Measurements from ENCODE around the gene SLBP.

SLBP gene

GRCh38 chr4:1748465-1748995, 36.4 kb upstream of the SLBP start:
- DNase-seq = peak in 10 of 14 donors; percentile 10 to 77 (median 28)

- no peak for DNase-seq
Measured at GRCh38 chr4:1747603-1747967, 35.5 kb upstream of the SLBP start.

- peak in 10 of 14 donors; percentile 6 to 66 (median 46) for DNase-seq
Measured at GRCh38 chr4:1746919-1747602, 34.9 kb upstream of the SLBP start.

GRCh38 chr4:1746265-1746691, 34.2 kb upstream of the SLBP start:
- peak in 7 of 14 donors; percentile 8 to 57 (median 21) for DNase-seq

GRCh38 chr4:1745697-1746096, 33.6 kb upstream of the SLBP start:
- DNase-seq = no peak

- DNase-seq = no peak
Measured at GRCh38 chr4:1745165-1745564, 33.0 kb upstream of the SLBP start.

- DNase-seq = no peak
Measured at GRCh38 chr4:1744552-1744951, 32.4 kb upstream of the SLBP start.

- DNase-seq = no peak
Measured at GRCh38 chr4:1743975-1744374, 31.9 kb upstream of the SLBP start.

- DNase-seq = no peak
Measured at GRCh38 chr4:1743551-1743950, 31.4 kb upstream of the SLBP start.

GRCh38 chr4:1741208-1741607, 29.1 kb upstream of the SLBP start:
- DNase-seq = no peak

GRCh38 chr4:1740021-1740545, 28.0 kb upstream of the SLBP start:
- no peak for DNase-seq

GRCh38 chr4:1739358-1739757, 27.2 kb upstream of the SLBP start:
- DNase-seq = no peak

- no peak for DNase-seq
Measured at GRCh38 chr4:1738410-1738809, 26.3 kb upstream of the SLBP start.

GRCh38 chr4:1737666-1738065, 25.5 kb upstream of the SLBP start:
- DNase-seq = no peak

- DNase-seq = no peak
Measured at GRCh38 chr4:1736812-1737211, 24.7 kb upstream of the SLBP start.

GRCh38 chr4:1735215-1735614, 23.1 kb upstream of the SLBP start:
- DNase-seq = no peak

- DNase-seq = no peak
Measured at GRCh38 chr4:1732911-1733310, 20.8 kb upstream of the SLBP start.

GRCh38 chr4:1731180-1731579, 19.1 kb upstream of the SLBP start:
- DNase-seq = no peak

- no peak for DNase-seq
Measured at GRCh38 chr4:1730532-1731135, 18.5 kb upstream of the SLBP start.

- DNase-seq = no peak
Measured at GRCh38 chr4:1728061-1728980, 16.2 kb upstream of the SLBP start.

- DNase-seq = peak in 1 of 14 donors; percentile 5
Measured at GRCh38 chr4:1727117-1728031, 15.3 kb upstream of the SLBP start.
